Cardiac atrium fibroblast (primary cell): ENCODE measurements around the gene MRPL30. TPM values are rescaled to one million over a fixed set of nuclear protein-coding genes. Genes with fewer than 3 reads are reported as not detected.

ENCODE experiments used
- total RNA-seq: library from RNA; depleted of rRNA; stranded (reverse); fragments of >200 nt; gene quantifications from 2 replicates; pipeline ENCODE4 v1.2.3, GENCODE V29; 2015

The MRPL30 gene
- 23.5 and 26.5 TPM in 2 replicates for total RNA-seq

DNA sequence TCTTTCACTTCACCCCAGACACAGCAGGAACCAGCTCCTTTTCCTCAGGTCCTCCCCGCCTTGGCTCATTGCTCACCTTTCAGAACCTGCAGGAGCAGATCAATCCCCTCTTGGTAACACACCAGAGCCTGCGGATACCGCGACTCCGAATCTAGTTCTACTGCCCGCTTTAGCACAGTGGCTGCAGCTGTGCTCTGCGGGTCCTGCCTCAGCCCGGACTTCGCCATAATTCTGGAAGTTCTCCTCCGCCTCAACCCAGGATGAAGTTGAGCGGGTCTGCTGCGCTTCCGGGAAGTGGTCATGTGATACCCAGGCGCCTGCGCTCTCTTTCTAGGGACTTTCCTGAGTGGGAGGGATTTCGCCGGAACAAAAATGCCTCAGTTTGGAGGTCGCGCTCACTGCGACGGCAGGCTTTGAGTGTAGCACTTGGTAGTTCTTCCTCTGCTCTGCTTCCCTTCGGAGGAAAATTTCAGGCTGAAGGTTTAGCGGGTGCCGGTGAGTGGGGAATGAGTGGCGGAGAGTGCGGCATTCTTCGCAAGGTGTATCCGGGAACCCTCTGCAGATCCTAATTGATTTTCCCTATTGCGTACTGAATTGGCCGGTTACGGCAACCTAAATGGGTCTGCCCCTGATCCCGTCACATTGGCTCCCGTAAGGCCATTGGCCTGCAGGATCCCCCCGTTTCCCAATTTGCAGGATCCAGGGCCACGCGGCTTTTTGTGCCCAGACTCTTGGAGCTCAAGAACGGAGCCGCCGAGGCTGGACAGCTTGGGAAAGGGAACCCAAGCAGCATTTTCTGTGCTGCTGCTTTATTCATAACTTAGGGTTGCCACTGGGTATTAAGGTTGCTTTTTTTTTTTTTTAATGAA, at the start of gene MRPL30, which contains the start of gene MITD1:
Gene MRPL30, plus strand, starts transcription at position 430 of the 869 bp plus-strand sequence. CDS start 5,020 bp downstream, outside the sequence.
Gene MITD1, minus strand, starts transcription at position 304 of the 869 bp plus-strand sequence. Its CDS starts 77 bp downstream, at position 227.

GRCh38 chr2:99141110-99142108, 39.6 kb upstream of the MRPL30 start, which contains the start of gene C2orf15:
Gene C2orf15, plus strand, starts transcription at chr2:99141707. Its CDS starts 8,852 bp downstream, at chr2:99150559.

GRCh38 chr2:99154643-99155536, 26.1 kb upstream of the MRPL30 start, which contains the start of the genes LIPT1 and TSGA10:
Gene LIPT1, plus strand, starts transcription at chr2:99154967. Its CDS starts 6,991 bp downstream, at chr2:99161958.
Gene TSGA10, minus strand, starts transcription at chr2:99154942. Its CDS starts 45,503 bp downstream, at chr2:99109439.

Other genes with a start within 250 kb of the MRPL30 start
- gene CRACDL, start 245.0 kb upstream of the MRPL30 start, total RNA-seq = 0.32 TPM in 1 of 2 replicates, not detected in the other
- gene C2orf15, start 39.5 kb upstream of the MRPL30 start, total RNA-seq = not detected in 2 replicates
- gene TSGA10, start 26.2 kb upstream of the MRPL30 start, total RNA-seq = 0.16 and 0.18 TPM in 2 replicates
- 11.8 and 13.5 TPM in 2 replicates for gene LIPT1, start 26.2 kb upstream of the MRPL30 start, total RNA-seq
- 13.8 and 15.5 TPM in 2 replicates for gene MITD1, start 126 bp upstream of the MRPL30 start, total RNA-seq
- gene LYG2, start 74.5 kb downstream of the MRPL30 start, total RNA-seq = not detected in 2 replicates
- not detected in 2 replicates for gene LYG1, start 120.0 kb downstream of the MRPL30 start, total RNA-seq
- 33.9 and 55.1 TPM in 2 replicates for gene TXNDC9, start 155.1 kb downstream of the MRPL30 start, total RNA-seq
- 9.6 and 16.4 TPM in 2 replicates for gene EIF5B, start 156.2 kb downstream of the MRPL30 start, total RNA-seq